ENCODE results near the gene LYZL6.

The LYZL6 gene

DNA sequence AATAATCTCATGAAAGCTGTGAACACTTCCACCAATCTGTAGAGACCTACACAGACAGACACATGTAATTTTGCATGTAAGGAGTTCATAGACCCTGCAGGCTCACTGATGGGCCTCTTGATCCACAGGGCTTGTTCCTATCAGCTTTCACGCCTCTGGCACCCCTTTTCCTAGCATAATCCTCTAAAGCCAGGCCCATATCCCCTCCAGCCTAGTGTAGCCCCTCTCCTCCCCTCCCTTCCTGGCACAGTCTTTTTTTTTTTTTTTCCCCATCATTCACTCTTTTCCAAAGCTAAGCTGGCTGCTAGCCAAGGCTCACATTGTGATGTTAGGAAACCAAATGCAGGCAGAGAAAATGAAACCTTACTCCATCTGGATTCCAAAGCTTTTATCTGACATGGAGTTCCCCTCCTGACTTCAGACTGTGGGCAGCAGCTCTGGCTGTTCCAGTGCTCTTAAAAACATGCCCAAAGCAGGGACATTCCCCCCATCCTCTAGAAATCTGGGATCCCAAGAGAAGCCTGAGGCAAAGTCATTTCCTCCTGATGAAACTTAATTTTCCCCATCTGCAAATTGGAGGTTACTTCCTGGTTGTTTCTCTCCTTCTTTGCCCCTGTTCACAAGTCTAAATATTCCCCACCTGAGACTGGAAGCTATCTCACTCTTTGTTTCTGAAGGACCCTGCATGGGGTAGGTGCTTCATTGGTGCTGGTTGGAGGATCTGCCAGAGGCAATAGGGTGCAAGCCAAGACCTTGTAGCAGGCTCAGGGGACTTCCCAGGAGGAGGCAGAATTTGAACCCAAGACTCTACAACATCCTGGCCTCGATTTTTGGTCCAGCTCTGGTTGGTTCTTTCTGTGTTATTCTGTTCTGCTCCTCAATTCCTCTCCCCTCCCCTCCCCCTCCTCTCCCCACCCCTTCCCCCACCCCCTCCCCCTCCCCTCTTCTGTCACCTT, 53.4 kb downstream of the LYZL6 start:
- in situ Hi-C loops (cut with MboI; ENCODE audit: low sequenced_read_pairs): no loop called here

DNA sequence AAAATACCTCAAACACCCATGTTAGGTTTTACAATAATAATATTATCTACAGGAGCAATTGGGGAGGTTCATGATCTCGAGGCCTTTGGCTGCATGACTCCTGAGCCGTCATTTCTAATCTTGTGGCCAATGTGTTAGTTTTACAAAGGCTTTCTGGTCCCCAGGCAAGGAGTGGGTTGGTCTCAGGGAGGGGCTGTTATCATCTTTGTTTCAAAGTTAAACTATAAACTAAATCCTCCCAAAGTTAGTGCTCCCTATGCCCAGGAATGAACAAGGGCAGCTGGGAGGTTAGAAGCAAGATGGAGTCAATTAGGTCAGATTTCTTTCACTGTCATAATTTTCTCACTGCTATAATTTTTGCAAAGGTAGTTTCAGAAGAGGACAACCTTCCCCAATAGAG, 54.3 kb downstream of the LYZL6 start:
- in situ Hi-C loops (cut with MboI; ENCODE audit: low sequenced_read_pairs): no loop called here
